HCT116 (cell line): ENCODE measurements around the gene KRTAP20-4. TPM values are rescaled to one million over a fixed set of nuclear protein-coding genes. Genes with fewer than 3 reads are reported as not detected.

Source experiments
- ATAC-seq: fragments of 200-7000 bp; cut with Tn5 transposase; 2 replicates; pipeline ENCODE4 v1.9.1; 2020; ENCODE audit warnings: mild to moderate bottlenecking, moderate library complexity
- BruUV-seq: library from RNA; stranded (reverse); fragments of 400-500 nt; replicated peaks from 2 replicates; lab custom pipeline; 2021; lab: Mats Ljungman, UMichigan
- CTCF ChIA-PET: fragments of 300-600 bp; sonication (Branson Sonifier 250); formaldehyde crosslinking; loops from one replicate; lab custom pipeline; 2021; ENCODE audit warnings: antibody characterized with exemption; lab: Charles Lee
- POLR2A ChIA-PET: fragments of 300-600, 350-600 bp; sonication (Branson Sonifier 250); formaldehyde crosslinking; loops from one replicate; lab custom pipeline; 2021; ENCODE audit warnings: antibody characterized with exemption; lab: Charles Lee
- RAD21 ChIA-PET, 2 experiments: fragments of 300-600 bp; sonication (Branson Sonifier 250); formaldehyde crosslinking; loops; one replicate each; lab custom pipeline; 2023; ENCODE audit warnings: low total read pairs in 2 of 2; ENCODE audit not compliant: uncharacterized antibody in 2 of 2, unreplicated experiment in 2 of 2, low non-redundant PET in 1 of 2; lab: Charles Lee
- DNase-seq: peaks from one replicate; pipeline ENCODE4 v3.0.0-alpha.2; 2010; ENCODE audit warnings: low read depth, low spot score
- H2AFZ ChIP-seq: fragments of 200-600 bp; shearing (Covaris generic), sonication (generic); 2 replicates; pipeline ENCODE4 v1.6.1; 2017; ENCODE audit warnings: low read depth, mixed run types, mixed read lengths, antibody characterized with exemption, low read length; ENCODE audit not compliant: poor library complexity, severe bottlenecking
- H3K27ac ChIP-seq: 2 replicates; pipeline ENCODE4 v1.5.1; 2012; ENCODE audit warnings: low read depth, low read length
- H3K27me3 ChIP-seq: fragments of 200-600 bp; sonication (generic); 2 replicates; pipeline ENCODE4 v1.6.1; 2016; ENCODE audit warnings: mixed run types, low read length, mixed read lengths; ENCODE audit not compliant: insufficient read depth
- H3K36me3 ChIP-seq, 2 experiments: fragments of 200-500 bp in 1 of 2; fragments of 200-600 bp in 1 of 2; sonication (Bioruptor generic) in 1 of 2; sonication (generic) in 1 of 2; 2 replicates each; pipeline versions ENCODE4 v1.5.1 to v1.6.1; 2014 to 2016; ENCODE audit warnings: low read length in 2 of 2, inconsistent platforms in 1 of 2, mixed read lengths in 1 of 2, mixed run types in 1 of 2; ENCODE audit not compliant: insufficient read depth in 2 of 2, control insufficient read depth in 1 of 2
- H3K4me1 ChIP-seq, 2 experiments: fragments of 200-600 bp in 1 of 2; sonication (generic) in 1 of 2; 2 replicates each; pipeline versions ENCODE4 v1.5.1 to v1.6.1; 2012 to 2017; ENCODE audit warnings: low read length in 2 of 2, inconsistent platforms in 1 of 2, mild to moderate bottlenecking in 1 of 2, mixed read lengths in 1 of 2, mixed run types in 1 of 2, moderate library complexity in 1 of 2; ENCODE audit not compliant: insufficient read depth in 2 of 2, control insufficient read depth in 1 of 2
- H3K4me2 ChIP-seq: fragments of 200-600 bp; sonication (generic); 2 replicates; pipeline ENCODE4 v1.6.1; 2017; ENCODE audit warnings: mixed run types, low read length, mixed read lengths
- H3K4me3 ChIP-seq, 2 experiments: fragments of 200-600 bp in 1 of 2; sonication (generic) in 1 of 2; replicated peaks in 1 of 2; 2 replicates each; pipeline ENCODE4 v1.5.1; 2011 to 2016; ENCODE audit warnings: low read length in 2 of 2, control low read depth in 1 of 2, low read depth in 1 of 2, mild to moderate bottlenecking in 1 of 2, mixed read lengths in 1 of 2, mixed run types in 1 of 2
- H3K79me2 ChIP-seq: fragments of 200-600 bp; sonication (generic); 2 replicates; pipeline ENCODE4 v1.6.1; 2017; ENCODE audit warnings: mild to moderate bottlenecking, mixed run types, low read length, moderate library complexity, mixed read lengths; ENCODE audit not compliant: insufficient read depth
- H3K9ac ChIP-seq: fragments of 200-600 bp; sonication (generic); 2 replicates; pipeline ENCODE4 v1.6.1; 2016; ENCODE audit warnings: low read length, mixed read lengths
- H3K9me2 ChIP-seq: fragments of 200-600 bp; sonication (generic), shearing (Covaris generic); 2 replicates; pipeline ENCODE4 v1.6.1; 2017; ENCODE audit warnings: mixed run types, mild to moderate bottlenecking, moderate library complexity; ENCODE audit not compliant: insufficient read depth
- H3K9me3 ChIP-seq, 2 experiments: fragments of 200-500 bp in 1 of 2; fragments of 200-600 bp in 1 of 2; sonication (Bioruptor generic) in 1 of 2; sonication (generic) in 1 of 2; 2 replicates each; pipeline ENCODE4 v1.6.1; 2014 to 2017; ENCODE audit warnings: low read length in 2 of 2, mixed read lengths in 2 of 2, inconsistent platforms in 1 of 2, low read depth in 1 of 2, mild to moderate bottlenecking in 1 of 2, mixed run types in 1 of 2, moderate library complexity in 1 of 2; ENCODE audit not compliant: control insufficient read depth in 1 of 2, insufficient read depth in 1 of 2
- H4K20me1 ChIP-seq: fragments of 200-600 bp; sonication (generic), shearing (Covaris generic); 2 replicates; pipeline ENCODE4 v1.6.1; 2017; ENCODE audit warnings: mixed run types, mild to moderate bottlenecking, moderate library complexity; ENCODE audit not compliant: insufficient read depth
- CBX3 ChIP-seq: IDR thresholded peaks from 2 replicates; pipeline ENCODE4 v1.6.1; 2012; ENCODE audit warnings: low read depth
- CEBPB ChIP-seq: IDR thresholded peaks from 2 replicates; pipeline ENCODE4 v1.6.1; 2012; ENCODE audit warnings: low read depth
- ELF1 ChIP-seq: IDR thresholded peaks from 2 replicates; pipeline ENCODE4 v1.6.1; 2012; ENCODE audit warnings: low read depth, borderline replicate concordance
- EZH2 ChIP-seq: fragments of 200-600 bp; sonication (generic); IDR thresholded peaks from 2 replicates; pipeline ENCODE4 v1.6.1; 2017; ENCODE audit warnings: antibody characterized with exemption, mixed run types
- EZH2phosphoT487 ChIP-seq: fragments of 200-600 bp; IDR thresholded peaks from 2 replicates; pipeline ENCODE4 v1.6.1; 2018; ENCODE audit warnings: antibody characterized with exemption, borderline replicate concordance
- JUND ChIP-seq: IDR thresholded peaks from 2 replicates; pipeline ENCODE4 v1.6.1; 2012
- POLR2A ChIP-seq: IDR thresholded peaks from 2 replicates; pipeline ENCODE4 v1.7.0; 2011; ENCODE audit warnings: borderline replicate concordance; ENCODE audit not compliant: insufficient read depth, insufficient read length; ENCODE audit errors: extremely low read depth
- POLR2AphosphoS5 ChIP-seq: IDR thresholded peaks from 2 replicates; pipeline ENCODE4 v1.6.1; 2011; ENCODE audit warnings: mild to moderate bottlenecking, low read depth, low read length, moderate library complexity
- RAD21 ChIP-seq: IDR thresholded peaks from 2 replicates; pipeline ENCODE4 v1.6.1; 2012; ENCODE audit warnings: low read depth, mild to moderate bottlenecking
- SIN3A ChIP-seq: IDR thresholded peaks from 2 replicates; pipeline ENCODE4 v1.6.1; 2012; ENCODE audit warnings: low read depth
- SRF ChIP-seq: IDR thresholded peaks from 2 replicates; pipeline ENCODE4 v1.6.1; 2012; ENCODE audit warnings: low read depth
- TCF7L2 ChIP-seq: IDR thresholded peaks from 2 replicates; pipeline ENCODE4 v1.7.0; 2011; ENCODE audit warnings: borderline replicate concordance, inconsistent platforms; ENCODE audit not compliant: insufficient read depth, insufficient read length; ENCODE audit errors: extremely low read depth
- YY1 ChIP-seq: IDR thresholded peaks from 2 replicates; pipeline ENCODE4 v1.6.1; 2011; ENCODE audit warnings: low read length, low read depth, moderate library complexity, mild to moderate bottlenecking; ENCODE audit not compliant: insufficient replicate concordance; ENCODE audit errors: extremely low read depth
- ZFX ChIP-seq: fragments of 450-650 bp; IDR thresholded peaks from 2 replicates; pipeline ENCODE4 v1.6.1; 2017
- intact Hi-C: fragments of 100-400 bp; cut with micrococcal nuclease; formaldehyde crosslinking; loops from 2 replicates; pipeline ENCODE4 v1.10.0; 2022
- total RNA-seq: library from RNA; stranded (reverse); gene quantifications from one replicate; pipeline ENCODE4 v1.2.1, GENCODE V29; 2021; ENCODE audit not compliant: unreplicated experiment
- TF ChIP-seq, protein P1 (sequence below): IDR thresholded peaks from 2 replicates; pipeline ENCODE4 v1.6.1; 2012; ENCODE audit warnings: low read depth
- TF ChIP-seq, protein P2 (sequence below): IDR thresholded peaks from 2 replicates; pipeline ENCODE4 v1.6.1; 2012
- TF ChIP-seq, protein P3 (sequence below): IDR thresholded peaks from 2 replicates; pipeline ENCODE4 v1.6.1; 2012

The KRTAP20-4 gene
- total RNA-seq, 1 experiment from 2014 or later: not detected

DNA sequence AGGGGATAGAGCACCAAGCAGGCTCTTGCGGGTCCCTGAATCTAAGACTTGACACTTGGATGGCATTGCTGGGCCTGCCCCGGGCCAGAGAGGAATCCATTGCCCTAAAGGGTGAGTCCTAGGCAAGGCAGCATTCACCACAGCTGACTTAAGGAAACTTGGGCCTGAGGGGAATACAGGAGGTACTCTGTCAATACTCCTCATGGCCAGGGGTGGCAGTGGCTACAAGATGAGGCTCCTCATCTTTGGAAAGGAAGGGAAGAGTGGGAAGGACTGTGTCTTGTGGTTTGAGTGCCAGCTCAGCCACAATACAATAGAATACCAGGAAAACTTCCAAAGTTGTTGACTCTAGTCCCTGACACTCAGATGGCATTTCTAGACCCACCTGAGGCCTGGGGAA lies 14.5 kb upstream of the KRTAP20-4 start:
- ATAC-seq: no peak
- Histone ChIP-seq H3K27me3 (no peaks in the 10 kb centered on the region), H3K9ac (no peak overlapping the region), H3K27ac (no peak overlapping the region), H3K4me1 (no peaks in the 10 kb centered on the region), H4K20me1 (no peaks in the 10 kb centered on the region), H3K4me2 (no peak overlapping the region), H3K79me2 (no peaks in the 10 kb centered on the region)
- RAD21 ChIA-PET: no interaction called here
- intact Hi-C loops: no loop called here
- TF ChIP-seq YY1: no peak
- TF ChIP-seq, all 23 proteins: peak for 0
- no peak for DNase-seq
- ChIA-PET POLR2A (no interaction called here), CTCF (no interaction called here)
- Histone ChIP-seq H3K36me3 (no peaks in the 10 kb centered on the region), H3K4me3 (no peak overlapping the region), H3K9me2 (no peaks in the 10 kb centered on the region), H2AFZ (no peak overlapping the region), H3K9me3 (peaks cover 6 to 23% of the 10 kb centered on the region in 2 experiments; a peak in 2 of 4 replicates)
- no TSS peak for BruUV-seq

DNA sequence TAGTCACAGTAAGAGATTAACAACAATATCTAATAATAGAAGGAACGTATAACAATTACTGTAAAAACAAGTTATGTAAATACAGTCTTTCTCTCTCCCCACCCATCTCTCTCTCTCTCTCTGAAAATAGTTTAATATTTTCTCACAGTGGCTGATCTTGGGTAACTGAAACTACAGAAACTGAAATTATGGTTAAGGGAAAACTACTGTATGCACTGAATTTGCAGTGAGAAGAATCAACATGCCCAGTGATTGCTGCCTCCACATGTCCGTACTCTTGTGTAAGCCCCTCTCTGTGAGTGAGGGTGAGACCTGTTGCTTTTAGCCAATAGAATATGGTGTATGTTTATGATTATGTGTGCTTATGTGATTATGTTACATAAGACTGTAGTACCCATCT lies 8.3 kb upstream of the KRTAP20-4 start:
- peaks cover 13 to 24% of the 10 kb centered on the region in 2 experiments; a peak in 2 of 4 replicates for H3K9me3 ChIP-seq
- TF ChIP-seq TCF7L2: no peak
- no peak for TF ChIP-seq ELF1
- TF ChIP-seq EZH2: no peak
- TF ChIP-seq EZH2phosphoT487: no peak
- no peak for TF ChIP-seq ZFX
- TF ChIP-seq CEBPB: no peak
- TF ChIP-seq POLR2AphosphoS5: no peak
- TF ChIP-seq SRF: no peak
- TF ChIP-seq POLR2A: no peak
- TF ChIP-seq, protein P1, sequence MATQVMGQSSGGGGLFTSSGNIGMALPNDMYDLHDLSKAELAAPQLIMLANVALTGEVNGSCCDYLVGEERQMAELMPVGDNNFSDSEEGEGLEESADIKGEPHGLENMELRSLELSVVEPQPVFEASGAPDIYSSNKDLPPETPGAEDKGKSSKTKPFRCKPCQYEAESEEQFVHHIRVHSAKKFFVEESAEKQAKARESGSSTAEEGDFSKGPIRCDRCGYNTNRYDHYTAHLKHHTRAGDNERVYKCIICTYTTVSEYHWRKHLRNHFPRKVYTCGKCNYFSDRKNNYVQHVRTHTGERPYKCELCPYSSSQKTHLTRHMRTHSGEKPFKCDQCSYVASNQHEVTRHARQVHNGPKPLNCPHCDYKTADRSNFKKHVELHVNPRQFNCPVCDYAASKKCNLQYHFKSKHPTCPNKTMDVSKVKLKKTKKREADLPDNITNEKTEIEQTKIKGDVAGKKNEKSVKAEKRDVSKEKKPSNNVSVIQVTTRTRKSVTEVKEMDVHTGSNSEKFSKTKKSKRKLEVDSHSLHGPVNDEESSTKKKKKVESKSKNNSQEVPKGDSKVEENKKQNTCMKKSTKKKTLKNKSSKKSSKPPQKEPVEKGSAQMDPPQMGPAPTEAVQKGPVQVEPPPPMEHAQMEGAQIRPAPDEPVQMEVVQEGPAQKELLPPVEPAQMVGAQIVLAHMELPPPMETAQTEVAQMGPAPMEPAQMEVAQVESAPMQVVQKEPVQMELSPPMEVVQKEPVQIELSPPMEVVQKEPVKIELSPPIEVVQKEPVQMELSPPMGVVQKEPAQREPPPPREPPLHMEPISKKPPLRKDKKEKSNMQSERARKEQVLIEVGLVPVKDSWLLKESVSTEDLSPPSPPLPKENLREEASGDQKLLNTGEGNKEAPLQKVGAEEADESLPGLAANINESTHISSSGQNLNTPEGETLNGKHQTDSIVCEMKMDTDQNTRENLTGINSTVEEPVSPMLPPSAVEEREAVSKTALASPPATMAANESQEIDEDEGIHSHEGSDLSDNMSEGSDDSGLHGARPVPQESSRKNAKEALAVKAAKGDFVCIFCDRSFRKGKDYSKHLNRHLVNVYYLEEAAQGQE: no peak
- TF ChIP-seq RAD21: no peak
- TF ChIP-seq, protein P2, sequence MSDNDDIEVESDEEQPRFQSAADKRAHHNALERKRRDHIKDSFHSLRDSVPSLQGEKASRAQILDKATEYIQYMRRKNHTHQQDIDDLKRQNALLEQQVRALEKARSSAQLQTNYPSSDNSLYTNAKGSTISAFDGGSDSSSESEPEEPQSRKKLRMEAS: no peak
- TF ChIP-seq CBX3: no peak
- TF ChIP-seq, protein P3, sequence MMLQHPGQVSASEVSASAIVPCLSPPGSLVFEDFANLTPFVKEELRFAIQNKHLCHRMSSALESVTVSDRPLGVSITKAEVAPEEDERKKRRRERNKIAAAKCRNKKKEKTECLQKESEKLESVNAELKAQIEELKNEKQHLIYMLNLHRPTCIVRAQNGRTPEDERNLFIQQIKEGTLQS: no peak
- TF ChIP-seq JUND: no peak
- no peak for TF ChIP-seq YY1
- no peak for TF ChIP-seq SIN3A
- H3K27me3 ChIP-seq: no peaks in the 10 kb centered on the region
- no peaks in the 10 kb centered on the region for H3K79me2 ChIP-seq
- ChIA-PET CTCF (no interaction called here), POLR2A (no interaction called here), RAD21 (no interaction called here)
- ATAC-seq (no peak), DNase-seq (no peak)
- H3K4me1 ChIP-seq: no peaks in the 10 kb centered on the region
- H3K27ac ChIP-seq: no peak overlapping the region
- H3K36me3 ChIP-seq: no peaks in the 10 kb centered on the region
- no peak overlapping the region for H2AFZ ChIP-seq
- no peak overlapping the region for H3K4me2 ChIP-seq
- intact Hi-C loops: no loop called here
- H3K9me2 ChIP-seq: no peaks in the 10 kb centered on the region
- H4K20me1 ChIP-seq: no peaks in the 10 kb centered on the region
- H3K4me3 ChIP-seq: no peak overlapping the region
- BruUV-seq: no TSS peak
- no peak overlapping the region for H3K9ac ChIP-seq
